Peyer's patch (tissue), 4 donors: ENCODE results near the gene ASPSCR1. TPM values are rescaled to one million over a fixed set of nuclear protein-coding genes. Genes with fewer than 3 reads are reported as not detected.

Experiments
- DNase-seq, 3 donors: peaks; one replicate each; pipeline ENCODE4 v3.0.0-alpha.2; 2017 to 2019
- H3K27ac ChIP-seq, 4 donors: fragments of 200-600 bp; sonication (generic); one replicate each; pipeline ENCODE4 v1.5.1; 2016 to 2019
- H3K27me3 ChIP-seq, 2 donors: fragments of 200-600 bp; sonication (generic); one replicate each; pipeline ENCODE4 v1.5.1; 2019
- H3K36me3 ChIP-seq, 3 donors: fragments of 200-600 bp; sonication (generic); one replicate each; pipeline ENCODE4 v1.5.1; 2016 to 2019
- H3K4me1 ChIP-seq, 4 donors: fragments of 200-600 bp; sonication (generic); one replicate each; pipeline ENCODE4 v1.5.1; 2016 to 2019
- H3K4me3 ChIP-seq, 4 donors: fragments of 200-600 bp; sonication (generic); 1 replicate in 3 of 4; 2 replicates in 1 of 4; pipeline ENCODE4 v1.5.1; 2016 to 2019; ENCODE audit warnings: mild to moderate bottlenecking in 1 of 4
- H3K9me3 ChIP-seq, 4 donors: fragments of 200-600 bp; sonication (generic); one replicate each; pipeline ENCODE4 v1.5.1; 2016 to 2019; ENCODE audit warnings: mild to moderate bottlenecking in 1 of 4
- CTCF ChIP-seq, 6 experiments: fragments of 450-650 bp in 4 of 6; fragments of 200-600 bp in 2 of 6; sonication (generic) in 1 of 6; IDR thresholded peaks; one replicate each; pipeline ENCODE4 v1.5.1; 2017 to 2019; ENCODE audit warnings: antibody characterized with exemption in 6 of 6, mild to moderate bottlenecking in 3 of 6, moderate library complexity in 1 of 6
- POLR2A ChIP-seq, 2 donors: fragments of 450-650 bp; IDR thresholded peaks; one replicate each; pipeline ENCODE4 v1.5.1; 2017; ENCODE audit warnings: antibody characterized with exemption in 2 of 2, mild to moderate bottlenecking in 2 of 2, moderate library complexity in 2 of 2
- total RNA-seq, 4 donors: library from RNA; depleted of rRNA; stranded (reverse); fragments of >200 nt; gene quantifications; one replicate each; pipeline ENCODE4 v1.1.0, GENCODE V29; 2016

Gene ASPSCR1
- total RNA-seq, 4 donors from 2014 or later = 31.6 to 70.1 (median 49.9) TPM

GRCh38 chr17:82011617-82012187 lies 34.3 kb downstream of the ASPSCR1 start:
- Histone ChIP-seq H3K27ac (no peak overlapping the region), H3K4me1 (no peaks in the 10 kb centered on the region), H3K9me3 (no peaks in the 10 kb centered on the region), H3K4me3 (no peak overlapping the region), H3K36me3 (no peaks in the 10 kb centered on the region), H3K27me3 (no peaks in the 10 kb centered on the region)
- TF ChIP-seq POLR2A (IDR thresholded peaks at IDR 0.05) = no peak
- TF ChIP-seq CTCF (IDR thresholded peaks at IDR 0.05) = no peak
- DNase-seq = no peak

DNA sequence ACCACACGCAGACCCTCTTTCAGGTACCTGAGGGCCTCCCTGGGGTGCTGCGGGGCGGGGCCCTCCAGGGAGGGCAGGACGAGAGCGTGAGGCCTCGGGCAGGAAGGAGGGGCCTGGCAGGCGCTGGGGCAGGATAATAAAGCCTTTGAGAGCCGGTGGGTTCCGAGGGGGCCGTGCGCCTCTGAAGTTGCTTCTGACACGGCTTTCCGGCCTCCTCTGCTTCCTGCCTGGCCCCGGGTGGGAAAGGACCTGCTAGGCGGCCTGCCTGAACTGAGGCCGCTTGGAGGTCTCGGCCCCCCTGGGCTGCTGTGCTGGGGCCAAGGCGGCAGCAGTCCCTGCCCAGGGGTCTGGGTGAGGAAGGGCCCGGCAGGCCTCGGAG lies 34.8 kb downstream of the ASPSCR1 start:
- Histone ChIP-seq H3K9me3 (no peaks in the 10 kb centered on the region), H3K4me3 (no peak overlapping the region), H3K4me1 (no peaks in the 10 kb centered on the region), H3K27ac (peak overlapping the region in 1 of 4 donors; percentile 54), H3K36me3 (no peaks in the 10 kb centered on the region), H3K27me3 (no peaks in the 10 kb centered on the region)
- DNase-seq = no peak
- TF ChIP-seq CTCF (IDR thresholded peaks at IDR 0.05) (no peak), POLR2A (IDR thresholded peaks at IDR 0.05) (no peak)

DNA sequence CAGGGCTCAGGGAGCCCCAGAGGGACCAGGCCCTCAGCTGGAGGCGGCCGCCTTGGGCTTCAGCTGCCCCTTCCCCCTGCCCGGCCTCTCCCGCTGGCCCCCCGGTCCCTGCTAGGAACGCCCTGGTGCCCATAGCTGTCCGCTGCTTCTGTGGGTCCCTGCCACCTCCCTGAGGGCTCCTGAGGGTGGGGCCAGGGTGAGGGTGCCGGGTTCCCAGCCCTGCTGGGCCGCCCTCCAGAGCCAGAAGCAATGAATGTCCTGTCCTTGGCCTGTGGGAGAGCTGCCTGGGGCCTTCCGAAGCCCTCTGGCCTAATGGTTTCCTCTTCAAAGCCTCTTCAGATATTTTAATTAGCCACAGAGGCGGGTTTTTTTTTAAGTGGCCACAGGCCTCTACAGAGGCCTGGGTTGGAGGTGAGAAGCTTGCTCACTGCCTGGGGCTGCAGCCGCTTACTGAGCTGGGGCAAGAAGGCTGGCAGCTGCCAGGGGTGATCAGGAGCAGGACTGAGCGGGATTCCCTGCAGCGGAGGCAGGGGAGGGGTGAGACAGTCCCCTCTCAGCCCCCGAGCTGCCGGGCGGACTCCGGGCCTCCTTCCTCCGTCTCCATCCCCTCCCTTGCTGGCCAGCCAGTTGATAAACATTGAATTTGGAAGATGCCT lies 35.3 kb downstream of the ASPSCR1 start:
- peaks cover 0 to 3% (median 0%) of the 10 kb centered on the region in 3 donors for H3K36me3 ChIP-seq
- no peaks in the 10 kb centered on the region for H3K4me1 ChIP-seq
- H3K4me3 ChIP-seq = no peak overlapping the region
- H3K27me3 ChIP-seq = no peaks in the 10 kb centered on the region
- TF ChIP-seq CTCF (IDR thresholded peaks at IDR 0.05) = no peak
- DNase-seq = no peak
- peak overlapping the region in 2 of 4 donors; percentile 43 to 54 for H3K27ac ChIP-seq
- no peaks in the 10 kb centered on the region for H3K9me3 ChIP-seq

GRCh38 chr17:82013341-82013740 lies 35.9 kb downstream of the ASPSCR1 start:
- DNase-seq = no peak
- no peak for TF ChIP-seq CTCF (IDR thresholded peaks at IDR 0.05)
- no peak for TF ChIP-seq POLR2A (IDR thresholded peaks at IDR 0.05)
- Histone ChIP-seq H3K4me3 (no peak overlapping the region), H3K4me1 (no peaks in the 10 kb centered on the region), H3K36me3 (peaks cover 0 to 5% (median 0%) of the 10 kb centered on the region in 3 donors), H3K27me3 (no peaks in the 10 kb centered on the region), H3K27ac (peak overlapping the region in 2 of 4 donors; percentile 43 to 54), H3K9me3 (no peaks in the 10 kb centered on the region)

DNA sequence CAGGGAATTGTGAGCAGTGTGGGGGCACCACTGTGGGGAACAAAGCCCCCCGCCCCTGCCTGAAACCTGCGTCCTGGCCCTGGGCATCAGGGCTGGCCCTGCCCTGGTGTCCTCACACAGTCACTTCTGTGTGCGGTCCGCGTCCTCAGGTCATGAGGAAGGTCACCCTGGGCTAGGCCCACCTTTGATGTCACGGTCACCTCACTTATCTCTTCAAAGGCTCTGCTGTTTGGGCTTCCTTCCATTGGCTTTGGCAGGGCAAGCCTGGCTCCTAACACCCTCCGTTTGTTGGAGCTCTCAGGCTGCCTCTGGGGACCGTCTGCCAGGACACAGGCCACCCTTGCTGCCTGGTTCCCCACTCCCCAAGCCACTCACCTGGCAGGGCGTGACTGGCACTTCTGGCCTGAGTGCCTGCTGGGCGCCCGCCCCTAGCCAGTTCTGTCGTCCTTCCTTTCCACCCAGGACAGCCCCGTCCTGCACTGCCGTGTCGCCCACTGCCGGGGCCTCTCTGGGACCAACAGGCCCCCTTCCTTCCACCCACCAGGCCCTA lies 36.4 kb downstream of the ASPSCR1 start:
- no peaks in the 10 kb centered on the region for H3K27me3 ChIP-seq
- DNase-seq = no peak
- peak overlapping the region in 1 of 4 donors; percentile 54 for H3K27ac ChIP-seq
- no peak for TF ChIP-seq CTCF (IDR thresholded peaks at IDR 0.05)
- H3K4me1 ChIP-seq = no peaks in the 10 kb centered on the region
- peaks cover 0 to 10% (median 0%) of the 10 kb centered on the region in 3 donors for H3K36me3 ChIP-seq
- H3K4me3 ChIP-seq = no peak overlapping the region
- no peaks in the 10 kb centered on the region for H3K9me3 ChIP-seq
